Astrocyte (in vitro differentiated cells and primary cell): ENCODE data around the gene MRPL36. TPM values are rescaled to one million over a fixed set of nuclear protein-coding genes. Genes with fewer than 3 reads are reported as not detected.

Experiments
- DNase-seq: peaks from one replicate; pipeline ENCODE4 v3.0.0-alpha.2; 2010; ENCODE audit warnings: low read depth
- FAIRE-seq: peaks from 2 replicates; lab custom pipeline; 2011; peaks lifted over from hg19 to GRCh38; lab: Jason Lieb, UNC
- H2AFZ ChIP-seq: 2 replicates; pipeline ENCODE4 v1.6.0; 2012; ENCODE audit warnings: low read depth, low read length, inconsistent platforms
- H3K27ac ChIP-seq: 2 replicates; pipeline ENCODE4 v1.5.1; 2011; ENCODE audit warnings: low read depth, low read length, inconsistent platforms
- H3K27me3 ChIP-seq: 2 replicates; pipeline ENCODE4 v1.6.0; 2011; ENCODE audit warnings: low read length, inconsistent platforms; ENCODE audit not compliant: insufficient read depth
- H3K36me3 ChIP-seq: 2 replicates; pipeline ENCODE4 v1.5.1; 2011; ENCODE audit warnings: low read length, inconsistent platforms; ENCODE audit not compliant: insufficient read depth
- H3K4me1 ChIP-seq: 2 replicates; pipeline ENCODE4 v1.5.1; 2011; ENCODE audit warnings: low read length, inconsistent platforms; ENCODE audit not compliant: insufficient read depth
- H3K4me2 ChIP-seq: 2 replicates; pipeline ENCODE4 v1.6.0; 2012; ENCODE audit warnings: low read length, inconsistent platforms
- H3K4me3 ChIP-seq: 2 replicates; pipeline ENCODE4 v1.5.1; 2011; ENCODE audit warnings: low read depth, mild to moderate bottlenecking, low read length, inconsistent platforms; ENCODE audit not compliant: insufficient read depth
- H3K79me2 ChIP-seq: 2 replicates; pipeline ENCODE4 v1.6.0; 2012; ENCODE audit warnings: mild to moderate bottlenecking, low read length, inconsistent platforms; ENCODE audit not compliant: insufficient read depth
- H3K9ac ChIP-seq: 2 replicates; pipeline ENCODE4 v1.6.0; 2012; ENCODE audit warnings: mild to moderate bottlenecking, low read length, inconsistent platforms
- H3K9me3 ChIP-seq: 2 replicates; pipeline ENCODE4 v1.5.1; 2012; ENCODE audit warnings: low read depth, mild to moderate bottlenecking, low read length, inconsistent platforms; ENCODE audit not compliant: insufficient read depth
- H4K20me1 ChIP-seq: 2 replicates; pipeline ENCODE4 v1.6.0; 2012; ENCODE audit warnings: low read length, inconsistent platforms; ENCODE audit not compliant: insufficient read depth
- H3K27ac Mint-ChIP-seq: one replicate; pipeline ENCODE4 v1.8.0; 2021; ENCODE audit warnings: mild to moderate bottlenecking, mixed read lengths; ENCODE audit not compliant: unreplicated experiment
- H3K27me3 Mint-ChIP-seq: one replicate; pipeline ENCODE4 v1.8.0; 2021; ENCODE audit warnings: low read depth, mixed read lengths; ENCODE audit not compliant: unreplicated experiment
- H3K36me3 Mint-ChIP-seq: one replicate; pipeline ENCODE4 v1.8.0; 2021; ENCODE audit warnings: low read depth, mixed read lengths; ENCODE audit not compliant: unreplicated experiment
- H3K4me1 Mint-ChIP-seq: one replicate; pipeline ENCODE4 v1.8.0; 2021; ENCODE audit warnings: low read depth, mixed read lengths; ENCODE audit not compliant: unreplicated experiment
- H3K4me3 Mint-ChIP-seq: one replicate; pipeline ENCODE4 v1.8.0; 2021; ENCODE audit warnings: mild to moderate bottlenecking, moderate library complexity, mixed read lengths; ENCODE audit not compliant: unreplicated experiment
- H3K9me3 Mint-ChIP-seq: one replicate; pipeline ENCODE4 v1.8.0; 2021; ENCODE audit warnings: mild to moderate bottlenecking, mixed read lengths; ENCODE audit not compliant: unreplicated experiment
- CTCF ChIP-seq: IDR thresholded peaks from 2 replicates; pipeline ENCODE4 v1.5.1; 2011; ENCODE audit warnings: low read depth, mild to moderate bottlenecking, inconsistent platforms, low read length, moderate library complexity; ENCODE audit not compliant: insufficient read depth
- EZH2 ChIP-seq: IDR thresholded peaks from 2 replicates; pipeline ENCODE4 v1.6.1; 2012; ENCODE audit warnings: mild to moderate bottlenecking, low read length, inconsistent platforms; ENCODE audit not compliant: insufficient read depth
- total RNA-seq: library from RNA; stranded (reverse); gene quantifications from 2 replicates; pipeline ENCODE4 v1.2.1, GENCODE V29; 2021

MRPL36 gene
- total RNA-seq, 1 donor from 2014 or later, result 72.2 TPM

GRCh38 chr5:1749346-1750124 is 50.1 kb downstream of the MRPL36 start:
- Mint-ChIP-seq H3K9me3 (no peaks in the 10 kb centered on the region), H3K36me3 (no peaks in the 10 kb centered on the region), H3K27ac (no peak overlapping the region), H3K4me1 (no peaks in the 10 kb centered on the region), H3K4me3 (no peak overlapping the region), H3K27me3 (peaks cover 23% of the 10 kb centered on the region)
- Histone ChIP-seq H3K79me2 (no peaks in the 10 kb centered on the region), H3K4me1 (no peaks in the 10 kb centered on the region), H4K20me1 (no peaks in the 10 kb centered on the region), H2AFZ (no peak overlapping the region), H3K27me3 (no peaks in the 10 kb centered on the region), H3K4me2 (no peak overlapping the region), H3K27ac (no peak overlapping the region), H3K36me3 (no peaks in the 10 kb centered on the region), H3K4me3 (no peak overlapping the region), H3K9ac (no peak overlapping the region), H3K9me3 (no peaks in the 10 kb centered on the region)
- FAIRE-seq (no peak), DNase-seq (no peak)
- TF ChIP-seq CTCF (no peak), EZH2 (no peak)

- Mint-ChIP-seq H3K36me3 (no peaks in the 10 kb centered on the region), H3K27me3 (peaks cover 22% of the 10 kb centered on the region), H3K27ac (no peak overlapping the region), H3K4me1 (no peaks in the 10 kb centered on the region), H3K9me3 (no peaks in the 10 kb centered on the region), H3K4me3 (no peak overlapping the region)
- no peak for TF ChIP-seq CTCF
- TF ChIP-seq EZH2, result no peak
- Histone ChIP-seq H3K27ac (no peak overlapping the region), H3K9ac (no peak overlapping the region), H3K36me3 (no peaks in the 10 kb centered on the region), H2AFZ (no peak overlapping the region), H3K9me3 (no peaks in the 10 kb centered on the region), H3K4me1 (no peaks in the 10 kb centered on the region), H3K4me2 (no peak overlapping the region), H3K79me2 (no peaks in the 10 kb centered on the region), H4K20me1 (no peaks in the 10 kb centered on the region), H3K27me3 (no peaks in the 10 kb centered on the region), H3K4me3 (no peak overlapping the region)
- no peak for DNase-seq
- FAIRE-seq, result no peak
Observed at GRCh38 chr5:1748845-1749244, 50.8 kb downstream of the MRPL36 start.

Other genes with a start within 250 kb of the MRPL36 start
- gene NDUFS6, start 1.6 kb upstream of the MRPL36 start, total RNA-seq, result 37.6 and 39.3 TPM in 2 replicates
- 0.53 and 0.68 TPM in 2 replicates for gene IRX4, start 83.1 kb upstream of the MRPL36 start, total RNA-seq